Astrocyte (in vitro differentiated cells and primary cell): ENCODE measurements around the gene FOXJ2.

ENCODE experiments used
- EZH2 ChIP-seq: IDR thresholded peaks from 2 replicates; pipeline ENCODE4 v1.6.1; 2012; ENCODE audit warnings: mild to moderate bottlenecking, low read length, inconsistent platforms; ENCODE audit not compliant: insufficient read depth
- TF ChIP-seq, protein P1 (sequence below): IDR thresholded peaks from 2 replicates; pipeline ENCODE4 v1.5.1; 2011; ENCODE audit warnings: low read depth, mild to moderate bottlenecking, inconsistent platforms, low read length, moderate library complexity; ENCODE audit not compliant: insufficient read depth

DNA sequence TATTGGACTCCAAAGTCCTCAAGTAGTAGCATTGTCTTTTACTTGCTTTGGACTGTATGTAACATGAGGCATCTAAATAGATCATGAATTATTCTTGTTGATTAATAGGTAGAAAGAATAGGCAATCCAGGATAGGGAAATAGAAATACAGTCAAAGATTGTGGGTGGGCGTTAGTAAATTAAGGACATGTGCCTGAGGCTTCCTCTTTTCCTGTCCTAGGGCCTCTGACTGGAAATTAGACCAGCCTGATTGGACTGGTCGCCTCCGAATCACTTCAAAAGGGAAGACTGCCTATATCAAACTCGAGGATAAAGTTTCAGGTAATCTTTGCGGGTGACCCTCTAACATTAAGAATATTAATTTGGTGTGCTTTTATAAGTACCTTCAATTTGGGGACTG is 57.2 kb downstream of the FOXJ2 start:
- TF ChIP-seq EZH2 = no peak
- TF ChIP-seq, protein P1, sequence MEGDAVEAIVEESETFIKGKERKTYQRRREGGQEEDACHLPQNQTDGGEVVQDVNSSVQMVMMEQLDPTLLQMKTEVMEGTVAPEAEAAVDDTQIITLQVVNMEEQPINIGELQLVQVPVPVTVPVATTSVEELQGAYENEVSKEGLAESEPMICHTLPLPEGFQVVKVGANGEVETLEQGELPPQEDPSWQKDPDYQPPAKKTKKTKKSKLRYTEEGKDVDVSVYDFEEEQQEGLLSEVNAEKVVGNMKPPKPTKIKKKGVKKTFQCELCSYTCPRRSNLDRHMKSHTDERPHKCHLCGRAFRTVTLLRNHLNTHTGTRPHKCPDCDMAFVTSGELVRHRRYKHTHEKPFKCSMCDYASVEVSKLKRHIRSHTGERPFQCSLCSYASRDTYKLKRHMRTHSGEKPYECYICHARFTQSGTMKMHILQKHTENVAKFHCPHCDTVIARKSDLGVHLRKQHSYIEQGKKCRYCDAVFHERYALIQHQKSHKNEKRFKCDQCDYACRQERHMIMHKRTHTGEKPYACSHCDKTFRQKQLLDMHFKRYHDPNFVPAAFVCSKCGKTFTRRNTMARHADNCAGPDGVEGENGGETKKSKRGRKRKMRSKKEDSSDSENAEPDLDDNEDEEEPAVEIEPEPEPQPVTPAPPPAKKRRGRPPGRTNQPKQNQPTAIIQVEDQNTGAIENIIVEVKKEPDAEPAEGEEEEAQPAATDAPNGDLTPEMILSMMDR = no peak
